ENCODE measurements around the gene GAB2.
A peak's percentile ranks its signal among the peaks of the same experiment; 100 is the strongest.

GAB2 gene

GRCh38 chr11:78189851-78190250, 227.8 kb downstream of the GAB2 start (continued):
- no peak for TF ChIP-seq PATZ1 (CRISPR knock-in tag; IDR thresholded peaks at IDR 0.05; ENCODE audit: borderline replicate concordance)

GRCh38 chr11:78189174-78189724, 228.4 kb downstream of the GAB2 start:
- ATAC-seq, result peak; percentile 2; the same call in 2 of the 3 replicates
- TF ChIP-seq ESRRG (CRISPR knock-in tag; IDR thresholded peaks at IDR 0.05), result no peak
- no peak for TF ChIP-seq BACH2 (CRISPR knock-in tag; IDR thresholded peaks at IDR 0.05; ENCODE audit: borderline replicate concordance)
- TF ChIP-seq ZFP30 (CRISPR knock-in tag; IDR thresholded peaks at IDR 0.05), result no peak

- TF ChIP-seq CSDC2 (CRISPR knock-in tag; IDR thresholded peaks at IDR 0.05) (peak; percentile 82; the same call in 1 of the 2 replicates), ESRRG (CRISPR knock-in tag; IDR thresholded peaks at IDR 0.05) (no peak), TOX (CRISPR knock-in tag; IDR thresholded peaks at IDR 0.05; ENCODE audit: borderline replicate concordance) (no peak), PATZ1 (CRISPR knock-in tag; IDR thresholded peaks at IDR 0.05; ENCODE audit: borderline replicate concordance) (no peak), ZC3H10 (CRISPR knock-in tag; IDR thresholded peaks at IDR 0.05) (no peak), SNAI2 (CRISPR knock-in tag; IDR thresholded peaks at IDR 0.05) (no peak), ZFP30 (CRISPR knock-in tag; IDR thresholded peaks at IDR 0.05) (no peak), GLIS3 (CRISPR knock-in tag; IDR thresholded peaks at IDR 0.05) (peak; percentile 66; the same call in 1 of the 2 replicates), RARB (CRISPR knock-in tag; IDR thresholded peaks at IDR 0.05) (no peak), OSR1 (CRISPR knock-in tag; IDR thresholded peaks at IDR 0.05) (no peak), POU6F1 (CRISPR knock-in tag; IDR thresholded peaks at IDR 0.05; ENCODE audit: borderline replicate concordance, low read depth) (no peak), TSHZ2 (CRISPR knock-in tag; IDR thresholded peaks at IDR 0.05) (peak; percentile 72; the same call in 1 of the 2 replicates), TCF4 (CRISPR knock-in tag; IDR thresholded peaks at IDR 0.05; ENCODE audit: borderline replicate concordance) (peak; percentile 46; the same call in 1 of the 2 replicates), ZNF565 (CRISPR knock-in tag; conservative IDR thresholded peaks at IDR 0.05; ENCODE audit: low read depth) (no peak), CREB5 (CRISPR knock-in tag; IDR thresholded peaks at IDR 0.05; ENCODE audit: low read depth) (no peak), ZNF8 (CRISPR knock-in tag; IDR thresholded peaks at IDR 0.05) (no peak), ZNF70 (CRISPR knock-in tag; IDR thresholded peaks at IDR 0.05) (no peak), ZFP3 (CRISPR knock-in tag; IDR thresholded peaks at IDR 0.05) (peak; percentile 82)
- ATAC-seq, result peak; percentile 98
These were observed 229.1 kb downstream of the GAB2 start, which contains the start of the genes KCTD21 and USP35 for GRCh38 chr11:78188286-78189173. Gene KCTD21, minus strand, starts transcription at chr11:78188626. Its CDS starts 14,072 bp downstream, at chr11:78174554. Gene USP35, plus strand, starts transcription at chr11:78188919. Its CDS starts 7,327 bp downstream, at chr11:78196246.

All from SK-N-SH treated with all-trans-retinoic acid at 6 μM for 48 hours (cell line).